ENCODE results near the gene ITPK1.

ITPK1 gene

DNA sequence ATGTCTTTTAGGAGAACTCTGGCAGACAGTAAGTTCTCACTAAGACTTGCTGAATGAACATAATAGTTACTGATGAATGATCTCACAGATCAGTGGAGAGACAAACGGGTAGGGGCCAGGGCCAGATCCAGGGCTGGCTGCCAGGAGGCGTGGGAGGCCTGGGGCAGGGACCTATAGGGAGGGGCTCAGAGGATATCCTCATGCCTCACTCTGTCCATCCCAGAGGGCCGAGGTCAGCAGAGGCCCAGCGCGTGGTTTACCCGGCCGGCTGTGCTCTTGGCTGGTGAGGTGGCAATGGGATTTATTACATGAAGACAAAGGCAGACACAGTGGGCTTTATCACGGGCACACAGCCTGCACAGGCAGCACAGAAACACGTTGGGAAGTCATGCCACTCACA is 107.3 kb downstream of the ITPK1 start:
- TF ChIP-seq SIN3A (IDR thresholded peaks at IDR 0.05; ENCODE audit: borderline replicate concordance, insufficient read depth, low read length) = peak; percentile 29; the same call in 1 of the 2 replicates
- peak; percentile 55 for TF ChIP-seq FOXP2 (optimal IDR thresholded peaks at IDR 0.05; ENCODE audit: borderline replicate concordance, extremely low read depth, extremely low read length, insufficient read depth)
- TF ChIP-seq POLR2AphosphoS5 (IDR thresholded peaks at IDR 0.05; ENCODE audit: low read depth, low read length) = no peak
- TF ChIP-seq, protein P1, sequence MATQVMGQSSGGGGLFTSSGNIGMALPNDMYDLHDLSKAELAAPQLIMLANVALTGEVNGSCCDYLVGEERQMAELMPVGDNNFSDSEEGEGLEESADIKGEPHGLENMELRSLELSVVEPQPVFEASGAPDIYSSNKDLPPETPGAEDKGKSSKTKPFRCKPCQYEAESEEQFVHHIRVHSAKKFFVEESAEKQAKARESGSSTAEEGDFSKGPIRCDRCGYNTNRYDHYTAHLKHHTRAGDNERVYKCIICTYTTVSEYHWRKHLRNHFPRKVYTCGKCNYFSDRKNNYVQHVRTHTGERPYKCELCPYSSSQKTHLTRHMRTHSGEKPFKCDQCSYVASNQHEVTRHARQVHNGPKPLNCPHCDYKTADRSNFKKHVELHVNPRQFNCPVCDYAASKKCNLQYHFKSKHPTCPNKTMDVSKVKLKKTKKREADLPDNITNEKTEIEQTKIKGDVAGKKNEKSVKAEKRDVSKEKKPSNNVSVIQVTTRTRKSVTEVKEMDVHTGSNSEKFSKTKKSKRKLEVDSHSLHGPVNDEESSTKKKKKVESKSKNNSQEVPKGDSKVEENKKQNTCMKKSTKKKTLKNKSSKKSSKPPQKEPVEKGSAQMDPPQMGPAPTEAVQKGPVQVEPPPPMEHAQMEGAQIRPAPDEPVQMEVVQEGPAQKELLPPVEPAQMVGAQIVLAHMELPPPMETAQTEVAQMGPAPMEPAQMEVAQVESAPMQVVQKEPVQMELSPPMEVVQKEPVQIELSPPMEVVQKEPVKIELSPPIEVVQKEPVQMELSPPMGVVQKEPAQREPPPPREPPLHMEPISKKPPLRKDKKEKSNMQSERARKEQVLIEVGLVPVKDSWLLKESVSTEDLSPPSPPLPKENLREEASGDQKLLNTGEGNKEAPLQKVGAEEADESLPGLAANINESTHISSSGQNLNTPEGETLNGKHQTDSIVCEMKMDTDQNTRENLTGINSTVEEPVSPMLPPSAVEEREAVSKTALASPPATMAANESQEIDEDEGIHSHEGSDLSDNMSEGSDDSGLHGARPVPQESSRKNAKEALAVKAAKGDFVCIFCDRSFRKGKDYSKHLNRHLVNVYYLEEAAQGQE (IDR thresholded peaks at IDR 0.05; ENCODE audit: insufficient read depth in 1 of 2, low read depth in 2 of 2, low read length in 2 of 2) = no peak
- TF ChIP-seq TAF1 (IDR thresholded peaks at IDR 0.05; ENCODE audit: borderline replicate concordance, insufficient read depth, low read length) = no peak

DNA sequence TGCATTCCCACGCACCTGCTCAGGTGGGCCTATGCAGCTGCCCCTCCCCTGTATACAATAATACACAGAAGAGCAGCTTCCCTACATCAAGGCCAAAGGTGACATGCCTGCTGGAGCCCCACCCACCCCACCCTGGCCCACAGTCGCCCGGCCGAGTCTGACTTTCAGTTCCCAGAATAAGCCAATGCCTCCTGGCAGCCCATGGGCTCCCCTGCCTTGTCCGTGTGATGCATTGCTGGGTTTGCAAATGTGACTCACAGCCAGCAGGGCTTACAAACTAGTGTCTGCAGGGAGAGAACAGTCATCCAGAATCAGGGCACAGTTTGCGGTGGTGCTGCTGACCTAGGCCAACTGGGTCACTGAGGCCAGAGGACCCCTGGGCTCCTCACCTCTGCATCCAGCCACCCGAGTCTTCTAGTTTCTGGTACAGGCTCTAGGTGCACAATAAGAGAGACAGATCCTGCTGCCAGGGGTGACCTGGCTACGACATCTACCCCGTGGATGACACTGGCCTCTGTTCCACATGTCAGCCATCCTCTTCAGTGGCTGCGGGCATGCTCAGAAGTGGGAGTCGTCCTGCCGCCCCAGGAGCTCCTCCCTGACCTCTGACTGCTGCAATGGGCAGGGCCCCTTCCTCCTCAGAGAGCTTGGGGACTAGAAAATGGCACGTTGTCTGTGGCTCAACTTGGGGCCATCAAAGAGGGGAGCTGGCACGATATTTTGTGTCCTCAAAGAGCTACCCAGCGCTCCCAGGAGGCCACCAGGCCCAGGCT is 108.3 kb downstream of the ITPK1 start:
- TF ChIP-seq POLR2AphosphoS5 (IDR thresholded peaks at IDR 0.05; ENCODE audit: low read depth, low read length) = no peak
- TF ChIP-seq, protein P1 (IDR thresholded peaks at IDR 0.05; ENCODE audit: insufficient read depth in 1 of 2, low read depth in 2 of 2, low read length in 2 of 2) = no peak
- no peak for TF ChIP-seq FOXP2 (optimal IDR thresholded peaks at IDR 0.05; ENCODE audit: borderline replicate concordance, extremely low read depth, extremely low read length, insufficient read depth)
- no peak for TF ChIP-seq SIN3A (IDR thresholded peaks at IDR 0.05; ENCODE audit: borderline replicate concordance, insufficient read depth, low read length)
- TF ChIP-seq TAF1 (IDR thresholded peaks at IDR 0.05; ENCODE audit: borderline replicate concordance, insufficient read depth, low read length) = no peak

DNA sequence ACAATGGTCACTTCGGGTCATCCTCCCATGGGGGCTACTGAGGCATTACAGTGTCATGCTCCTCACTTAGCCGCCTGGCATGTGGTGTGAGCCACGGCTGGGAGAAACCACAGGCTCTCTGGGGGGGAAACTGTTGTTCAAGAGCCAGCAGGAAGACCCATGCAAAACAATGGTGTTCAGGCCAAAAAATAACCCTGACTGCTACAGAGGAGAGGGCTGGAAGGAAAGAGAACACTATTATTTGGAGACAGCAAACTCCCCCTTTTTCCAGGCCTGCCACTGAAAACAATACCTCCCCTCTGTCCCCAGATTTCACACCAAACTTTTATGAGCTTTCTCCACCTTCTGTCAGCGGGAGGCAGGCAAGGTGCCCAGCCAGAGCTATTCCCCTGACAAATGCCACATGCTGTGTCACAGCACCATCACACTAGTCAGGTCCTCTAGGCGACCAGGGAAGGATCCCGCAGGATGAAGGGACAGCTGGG is 109.1 kb downstream of the ITPK1 start:
- TF ChIP-seq POLR2AphosphoS5 (IDR thresholded peaks at IDR 0.05; ENCODE audit: low read depth, low read length) = no peak
- no peak for TF ChIP-seq SIN3A (IDR thresholded peaks at IDR 0.05; ENCODE audit: borderline replicate concordance, insufficient read depth, low read length)
- no peak for TF ChIP-seq TAF1 (IDR thresholded peaks at IDR 0.05; ENCODE audit: borderline replicate concordance, insufficient read depth, low read length)
- no peak for TF ChIP-seq FOXP2 (optimal IDR thresholded peaks at IDR 0.05; ENCODE audit: borderline replicate concordance, extremely low read depth, extremely low read length, insufficient read depth)
- TF ChIP-seq, protein P1 (IDR thresholded peaks at IDR 0.05; ENCODE audit: insufficient read depth in 1 of 2, low read depth in 2 of 2, low read length in 2 of 2) = no peak

DNA sequence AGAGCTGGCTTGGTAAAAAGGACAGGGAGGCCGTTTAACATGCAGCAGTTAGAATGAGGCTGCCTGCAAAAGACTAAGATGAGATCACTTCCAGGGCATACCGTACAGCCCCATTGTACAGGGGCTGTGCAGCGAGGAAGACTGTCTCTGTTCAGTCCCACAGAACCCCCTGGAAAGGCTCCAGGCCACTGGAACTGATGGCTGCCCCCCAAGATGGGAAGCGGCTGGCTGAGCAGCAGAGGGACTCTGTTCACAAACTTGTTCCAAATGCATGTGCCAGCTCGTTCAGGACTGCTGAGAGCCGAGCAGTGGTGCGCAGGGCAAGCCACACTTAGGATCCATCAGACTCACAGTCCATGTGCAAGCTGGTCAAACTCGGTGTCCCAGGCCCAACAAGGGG is 109.9 kb downstream of the ITPK1 start:
- no peak for TF ChIP-seq SIN3A (IDR thresholded peaks at IDR 0.05; ENCODE audit: borderline replicate concordance, insufficient read depth, low read length)
- TF ChIP-seq, protein P1 (IDR thresholded peaks at IDR 0.05; ENCODE audit: insufficient read depth in 1 of 2, low read depth in 2 of 2, low read length in 2 of 2) = no peak
- TF ChIP-seq FOXP2 (optimal IDR thresholded peaks at IDR 0.05; ENCODE audit: borderline replicate concordance, extremely low read depth, extremely low read length, insufficient read depth) = no peak
- no peak for TF ChIP-seq TAF1 (IDR thresholded peaks at IDR 0.05; ENCODE audit: borderline replicate concordance, insufficient read depth, low read length)
- TF ChIP-seq POLR2AphosphoS5 (IDR thresholded peaks at IDR 0.05; ENCODE audit: low read depth, low read length) = no peak

Measured in PFSK-1 (cell line).